ENCODE results near the gene FHOD1. TPM values are rescaled to one million over a fixed set of nuclear protein-coding genes. Genes with fewer than 3 reads are reported as not detected.

Gene FHOD1
- total and polyA plus RNA-seq, 9 of the 15 experiments (the other 6 are each of a cell fraction or from before 2014, with no cell fraction given): 18.7 to 126 (median 32.3) TPM

DNA sequence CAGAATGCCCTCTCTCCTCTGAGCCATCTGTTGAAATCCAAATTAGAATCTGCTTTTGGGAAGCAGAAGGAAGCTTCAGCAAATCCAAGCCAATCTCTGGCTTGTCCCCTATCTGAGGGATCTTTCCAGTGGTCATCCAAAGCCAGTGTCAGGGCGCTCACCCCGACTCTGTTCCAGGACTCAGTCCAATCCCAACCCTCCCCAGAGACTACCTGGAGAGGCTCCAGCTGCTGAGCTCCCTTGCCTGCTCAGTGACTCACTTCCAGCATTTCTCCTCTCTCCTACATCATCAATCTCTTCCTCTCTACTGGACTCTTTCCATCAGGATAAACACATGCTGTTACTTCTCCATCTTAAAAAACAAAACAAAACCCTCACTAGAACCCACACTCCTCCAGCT lies 65.9 kb downstream of the FHOD1 start:
- DNase-seq (ENCODE audit: extremely low read depth in 1 of 4, low spot score in 3 of 4): no peak
- ChIA-PET POLR2A (interaction anchor here (1.5 kb wide), 1 partner anchor 8 kb away, joined by 3 read pairs; no protein-coding TSS in a partner anchor), CTCF (ENCODE audit: low intra/inter-chr PET ratio) (no interaction called here)
- Histone ChIP-seq H3K79me2 (ENCODE audit: control insufficient read depth, insufficient read depth, low read length) (peaks cover 14% of the 10 kb centered on the region), H4K20me1 (replicated peaks; ENCODE audit: control insufficient read depth, insufficient read depth, low read length) (peaks cover 11% of the 10 kb centered on the region), H3K4me2 (ENCODE audit: insufficient read depth, low read length) (no peak overlapping the region), H3K9ac (ENCODE audit: insufficient read depth in 1 of 2, low read depth in 2 of 2, low read length in 2 of 2) (peak overlapping the region in 1 of 2 experiments; percentile 51; a peak in 1 of 4 replicates), H3K9me1 (ENCODE audit: control insufficient read depth, insufficient read depth, low read length) (no peaks in the 10 kb centered on the region), H3K4me3 (no peak overlapping the region), H3K9me3 (replicated peaks; ENCODE audit: control insufficient read depth, insufficient read depth, low read depth, low read length) (no peaks in the 10 kb centered on the region), H2AFZ (ENCODE audit: low read depth, low read length) (no peak overlapping the region), H3K36me3 (ENCODE audit: control insufficient read depth, insufficient read depth, low read length) (no peaks in the 10 kb centered on the region), H3K27me3 (ENCODE audit: control insufficient read depth in 2 of 2, insufficient read depth in 2 of 2, low read length in 2 of 2) (no peaks in the 10 kb centered on the region), H3K27ac (ENCODE audit: extremely low read depth, low read depth, low read length) (no peak overlapping the region), H3K4me1 (replicated peaks in 1 of 2; ENCODE audit: control insufficient read depth in 2 of 2, insufficient read depth in 2 of 2, low read length in 2 of 2) (peaks cover 13 to 56% of the 10 kb centered on the region in 2 experiments)
- no peak for ATAC-seq
- FAIRE-seq: no peak
- 33% methylated on average over 2 of the region's 2 CpGs for WGBS (ENCODE audit: insufficient coverage, low coverage, missing lambda C conversion rate)
- intact Hi-C loops (cut with micrococcal nuclease) (loop anchor here (10.0 kb wide), 2 partner anchors 167 to 227 kb away; no protein-coding TSS in a partner anchor), in situ Hi-C loops (cut with MboI) (no loop called here)
- BruUV-seq (replicated peaks): no TSS peak
- TF ChIP-seq, protein P1, sequence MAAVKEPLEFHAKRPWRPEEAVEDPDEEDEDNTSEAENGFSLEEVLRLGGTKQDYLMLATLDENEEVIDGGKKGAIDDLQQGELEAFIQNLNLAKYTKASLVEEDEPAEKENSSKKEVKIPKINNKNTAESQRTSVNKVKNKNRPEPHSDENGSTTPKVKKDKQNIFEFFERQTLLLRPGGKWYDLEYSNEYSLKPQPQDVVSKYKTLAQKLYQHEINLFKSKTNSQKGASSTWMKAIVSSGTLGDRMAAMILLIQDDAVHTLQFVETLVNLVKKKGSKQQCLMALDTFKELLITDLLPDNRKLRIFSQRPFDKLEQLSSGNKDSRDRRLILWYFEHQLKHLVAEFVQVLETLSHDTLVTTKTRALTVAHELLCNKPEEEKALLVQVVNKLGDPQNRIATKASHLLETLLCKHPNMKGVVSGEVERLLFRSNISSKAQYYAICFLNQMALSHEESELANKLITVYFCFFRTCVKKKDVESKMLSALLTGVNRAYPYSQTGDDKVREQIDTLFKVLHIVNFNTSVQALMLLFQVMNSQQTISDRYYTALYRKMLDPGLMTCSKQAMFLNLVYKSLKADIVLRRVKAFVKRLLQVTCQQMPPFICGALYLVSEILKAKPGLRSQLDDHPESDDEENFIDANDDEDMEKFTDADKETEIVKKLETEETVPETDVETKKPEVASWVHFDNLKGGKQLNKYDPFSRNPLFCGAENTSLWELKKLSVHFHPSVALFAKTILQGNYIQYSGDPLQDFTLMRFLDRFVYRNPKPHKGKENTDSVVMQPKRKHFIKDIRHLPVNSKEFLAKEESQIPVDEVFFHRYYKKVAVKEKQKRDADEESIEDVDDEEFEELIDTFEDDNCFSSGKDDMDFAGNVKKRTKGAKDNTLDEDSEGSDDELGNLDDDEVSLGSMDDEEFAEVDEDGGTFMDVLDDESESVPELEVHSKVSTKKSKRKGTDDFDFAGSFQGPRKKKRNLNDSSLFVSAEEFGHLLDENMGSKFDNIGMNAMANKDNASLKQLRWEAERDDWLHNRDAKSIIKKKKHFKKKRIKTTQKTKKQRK (IDR thresholded peaks at IDR 0.05; ENCODE audit: borderline replicate concordance, low read depth, low read length): no peak
- TF ChIP-seq ZNF778 (CRISPR knock-in tag; IDR thresholded peaks at IDR 0.05) (no peak), ZNF436 (CRISPR knock-in tag; IDR thresholded peaks at IDR 0.05) (no peak), ZNF384 (IDR thresholded peaks at IDR 0.05; ENCODE audit: low read depth, low read length) (no peak), NFATC3 (IDR thresholded peaks at IDR 0.05) (no peak), ETV6 (IDR thresholded peaks at IDR 0.05; ENCODE audit: borderline replicate concordance in 1 of 2, low read depth in 2 of 2, low read length in 1 of 2) (no peak), ETV6 (CRISPR knock-in tag; IDR thresholded peaks at IDR 0.05; ENCODE audit: borderline replicate concordance) (no peak)
- TF ChIP-seq, protein P2, sequence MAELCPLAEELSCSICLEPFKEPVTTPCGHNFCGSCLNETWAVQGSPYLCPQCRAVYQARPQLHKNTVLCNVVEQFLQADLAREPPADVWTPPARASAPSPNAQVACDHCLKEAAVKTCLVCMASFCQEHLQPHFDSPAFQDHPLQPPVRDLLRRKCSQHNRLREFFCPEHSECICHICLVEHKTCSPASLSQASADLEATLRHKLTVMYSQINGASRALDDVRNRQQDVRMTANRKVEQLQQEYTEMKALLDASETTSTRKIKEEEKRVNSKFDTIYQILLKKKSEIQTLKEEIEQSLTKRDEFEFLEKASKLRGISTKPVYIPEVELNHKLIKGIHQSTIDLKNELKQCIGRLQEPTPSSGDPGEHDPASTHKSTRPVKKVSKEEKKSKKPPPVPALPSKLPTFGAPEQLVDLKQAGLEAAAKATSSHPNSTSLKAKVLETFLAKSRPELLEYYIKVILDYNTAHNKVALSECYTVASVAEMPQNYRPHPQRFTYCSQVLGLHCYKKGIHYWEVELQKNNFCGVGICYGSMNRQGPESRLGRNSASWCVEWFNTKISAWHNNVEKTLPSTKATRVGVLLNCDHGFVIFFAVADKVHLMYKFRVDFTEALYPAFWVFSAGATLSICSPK (IDR thresholded peaks at IDR 0.05; ENCODE audit: borderline replicate concordance): no peak
- TF ChIP-seq, protein P3, sequence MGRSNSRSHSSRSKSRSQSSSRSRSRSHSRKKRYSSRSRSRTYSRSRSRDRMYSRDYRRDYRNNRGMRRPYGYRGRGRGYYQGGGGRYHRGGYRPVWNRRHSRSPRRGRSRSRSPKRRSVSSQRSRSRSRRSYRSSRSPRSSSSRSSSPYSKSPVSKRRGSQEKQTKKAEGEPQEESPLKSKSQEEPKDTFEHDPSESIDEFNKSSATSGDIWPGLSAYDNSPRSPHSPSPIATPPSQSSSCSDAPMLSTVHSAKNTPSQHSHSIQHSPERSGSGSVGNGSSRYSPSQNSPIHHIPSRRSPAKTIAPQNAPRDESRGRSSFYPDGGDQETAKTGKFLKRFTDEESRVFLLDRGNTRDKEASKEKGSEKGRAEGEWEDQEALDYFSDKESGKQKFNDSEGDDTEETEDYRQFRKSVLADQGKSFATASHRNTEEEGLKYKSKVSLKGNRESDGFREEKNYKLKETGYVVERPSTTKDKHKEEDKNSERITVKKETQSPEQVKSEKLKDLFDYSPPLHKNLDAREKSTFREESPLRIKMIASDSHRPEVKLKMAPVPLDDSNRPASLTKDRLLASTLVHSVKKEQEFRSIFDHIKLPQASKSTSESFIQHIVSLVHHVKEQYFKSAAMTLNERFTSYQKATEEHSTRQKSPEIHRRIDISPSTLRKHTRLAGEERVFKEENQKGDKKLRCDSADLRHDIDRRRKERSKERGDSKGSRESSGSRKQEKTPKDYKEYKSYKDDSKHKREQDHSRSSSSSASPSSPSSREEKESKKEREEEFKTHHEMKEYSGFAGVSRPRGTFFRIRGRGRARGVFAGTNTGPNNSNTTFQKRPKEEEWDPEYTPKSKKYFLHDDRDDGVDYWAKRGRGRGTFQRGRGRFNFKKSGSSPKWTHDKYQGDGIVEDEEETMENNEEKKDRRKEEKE (IDR thresholded peaks at IDR 0.05; ENCODE audit: borderline replicate concordance in 1 of 2, control insufficient read depth in 1 of 2, low read depth in 2 of 2, low read length in 1 of 2): no peak
- TF ChIP-seq, protein P4, sequence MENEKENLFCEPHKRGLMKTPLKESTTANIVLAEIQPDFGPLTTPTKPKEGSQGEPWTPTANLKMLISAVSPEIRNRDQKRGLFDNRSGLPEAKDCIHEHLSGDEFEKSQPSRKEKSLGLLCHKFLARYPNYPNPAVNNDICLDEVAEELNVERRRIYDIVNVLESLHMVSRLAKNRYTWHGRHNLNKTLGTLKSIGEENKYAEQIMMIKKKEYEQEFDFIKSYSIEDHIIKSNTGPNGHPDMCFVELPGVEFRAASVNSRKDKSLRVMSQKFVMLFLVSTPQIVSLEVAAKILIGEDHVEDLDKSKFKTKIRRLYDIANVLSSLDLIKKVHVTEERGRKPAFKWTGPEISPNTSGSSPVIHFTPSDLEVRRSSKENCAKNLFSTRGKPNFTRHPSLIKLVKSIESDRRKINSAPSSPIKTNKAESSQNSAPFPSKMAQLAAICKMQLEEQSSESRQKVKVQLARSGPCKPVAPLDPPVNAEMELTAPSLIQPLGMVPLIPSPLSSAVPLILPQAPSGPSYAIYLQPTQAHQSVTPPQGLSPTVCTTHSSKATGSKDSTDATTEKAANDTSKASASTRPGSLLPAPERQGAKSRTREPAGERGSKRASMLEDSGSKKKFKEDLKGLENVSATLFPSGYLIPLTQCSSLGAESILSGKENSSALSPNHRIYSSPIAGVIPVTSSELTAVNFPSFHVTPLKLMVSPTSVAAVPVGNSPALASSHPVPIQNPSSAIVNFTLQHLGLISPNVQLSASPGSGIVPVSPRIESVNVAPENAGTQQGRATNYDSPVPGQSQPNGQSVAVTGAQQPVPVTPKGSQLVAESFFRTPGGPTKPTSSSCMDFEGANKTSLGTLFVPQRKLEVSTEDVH (IDR thresholded peaks at IDR 0.05; ENCODE audit: low read depth, partially characterized antibody): no peak

Data from K562 (cell line).